HUES6 (cell line): ENCODE results near the gene TTC9.

Experiments used
- H3K27ac ChIP-seq: 2 replicates; pipeline ENCODE4 v1.7.0; 2013; ENCODE audit warnings: low read depth, mild to moderate bottlenecking, low read length, inconsistent platforms
- H3K27me3 ChIP-seq: 2 replicates; pipeline ENCODE4 v1.6.1; 2013; ENCODE audit warnings: low read length; ENCODE audit not compliant: control insufficient read depth, insufficient read depth
- H3K36me3 ChIP-seq: 2 replicates; pipeline ENCODE4 v1.6.1; 2013; ENCODE audit warnings: low read length; ENCODE audit not compliant: control insufficient read depth, insufficient read depth
- H3K4me1 ChIP-seq: 2 replicates; pipeline ENCODE4 v1.6.1; 2013; ENCODE audit warnings: low read length; ENCODE audit not compliant: control insufficient read depth, insufficient read depth
- H3K4me3 ChIP-seq: 2 replicates; pipeline ENCODE4 v1.5.1; 2013; ENCODE audit warnings: low read depth, low read length
- H3K9ac ChIP-seq: one replicate; pipeline ENCODE4 v1.6.1; 2013; ENCODE audit warnings: mild to moderate bottlenecking, low read length
- H3K9me3 ChIP-seq: 2 replicates; pipeline ENCODE4 v1.6.1; 2013; ENCODE audit warnings: low read depth, low read length; ENCODE audit not compliant: control insufficient read depth, insufficient read depth

Gene TTC9

DNA sequence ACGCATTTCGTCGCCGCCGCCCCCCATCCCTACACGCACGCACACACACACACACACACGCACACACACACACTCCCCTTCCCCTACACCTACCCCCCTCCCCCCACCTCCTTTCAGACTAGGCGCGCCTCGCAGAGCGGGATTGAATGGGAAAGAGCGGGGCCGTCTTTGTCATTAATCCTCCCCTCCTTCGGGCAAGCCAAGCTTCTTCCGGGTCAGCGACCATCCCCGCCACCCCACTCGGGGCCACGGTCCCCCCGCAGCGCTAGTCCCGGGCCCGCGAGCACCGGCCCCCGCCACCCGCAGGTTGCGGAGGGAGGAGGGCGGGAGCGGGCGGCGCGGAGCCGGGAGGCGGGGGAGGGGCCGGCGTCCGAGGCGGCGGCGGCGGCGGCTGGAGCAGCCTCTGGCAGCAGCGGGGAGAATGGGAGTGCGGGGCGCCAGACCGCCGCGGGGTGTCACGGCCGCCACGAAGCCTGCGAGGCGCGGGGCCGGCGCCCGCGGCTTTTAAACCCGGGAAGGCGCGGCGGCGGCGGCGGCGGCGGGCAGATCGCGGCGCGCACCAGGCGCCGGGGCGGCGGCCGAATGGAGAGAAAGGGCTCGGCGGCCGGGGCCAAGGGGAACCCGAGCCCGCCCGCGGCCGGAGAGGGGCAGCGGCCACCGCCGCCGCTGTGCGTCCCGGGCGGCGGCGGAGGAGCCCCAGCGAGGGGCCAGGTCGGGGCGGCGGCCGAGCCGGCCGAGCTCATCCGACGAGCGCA, at the start of gene TTC9:
Gene TTC9 (plus strand): TSS at position 369 of the 755 bp plus-strand sequence. CDS start 214 bp downstream, at position 583.
- H3K9ac ChIP-seq: peak within 1 kb of the TSS; percentile 71
- peaks cover 32% of the 10 kb centered on the region for H3K27me3 ChIP-seq
- peak within 1 kb of the TSS; percentile 81 for H3K4me3 ChIP-seq
- H3K27ac ChIP-seq: no peak within 1 kb of the TSS
- H3K4me1 ChIP-seq: peaks cover 41% of the 10 kb centered on the region
- no peaks in the 10 kb centered on the region for H3K36me3 ChIP-seq
- H3K9me3 ChIP-seq: no peaks in the 10 kb centered on the region

DNA sequence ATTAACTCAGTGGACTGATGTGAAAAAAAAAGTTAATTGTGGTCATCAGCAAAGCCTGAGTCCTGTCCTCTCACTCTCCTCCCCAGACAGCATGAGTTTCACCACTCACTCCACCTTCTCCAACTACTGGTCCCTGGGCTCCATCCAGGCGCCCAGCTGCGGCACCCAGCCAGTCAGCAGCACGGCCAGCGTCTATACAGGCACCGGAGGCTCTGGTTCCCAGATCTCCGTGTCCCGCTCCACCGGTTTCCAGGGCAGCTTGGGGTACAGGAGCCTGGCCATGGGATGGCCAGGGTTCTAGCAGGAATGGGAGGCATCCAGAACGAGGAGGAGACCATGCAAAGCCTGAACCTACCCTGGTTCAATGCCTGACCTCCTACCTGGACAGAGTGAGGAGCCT, 47.3 kb upstream of the TTC9 start:
- H3K4me3 ChIP-seq: no peak overlapping the region
- H3K9me3 ChIP-seq: no peaks in the 10 kb centered on the region
- no peaks in the 10 kb centered on the region for H3K27me3 ChIP-seq
- H3K4me1 ChIP-seq: 0 out of 2 replicates have a peak, but pooled peaks cover 2% of the 10 kb centered on the region
- H3K9ac ChIP-seq: no peak overlapping the region
- H3K36me3 ChIP-seq: peaks cover 75% of the 10 kb centered on the region
- no peak overlapping the region for H3K27ac ChIP-seq

DNA sequence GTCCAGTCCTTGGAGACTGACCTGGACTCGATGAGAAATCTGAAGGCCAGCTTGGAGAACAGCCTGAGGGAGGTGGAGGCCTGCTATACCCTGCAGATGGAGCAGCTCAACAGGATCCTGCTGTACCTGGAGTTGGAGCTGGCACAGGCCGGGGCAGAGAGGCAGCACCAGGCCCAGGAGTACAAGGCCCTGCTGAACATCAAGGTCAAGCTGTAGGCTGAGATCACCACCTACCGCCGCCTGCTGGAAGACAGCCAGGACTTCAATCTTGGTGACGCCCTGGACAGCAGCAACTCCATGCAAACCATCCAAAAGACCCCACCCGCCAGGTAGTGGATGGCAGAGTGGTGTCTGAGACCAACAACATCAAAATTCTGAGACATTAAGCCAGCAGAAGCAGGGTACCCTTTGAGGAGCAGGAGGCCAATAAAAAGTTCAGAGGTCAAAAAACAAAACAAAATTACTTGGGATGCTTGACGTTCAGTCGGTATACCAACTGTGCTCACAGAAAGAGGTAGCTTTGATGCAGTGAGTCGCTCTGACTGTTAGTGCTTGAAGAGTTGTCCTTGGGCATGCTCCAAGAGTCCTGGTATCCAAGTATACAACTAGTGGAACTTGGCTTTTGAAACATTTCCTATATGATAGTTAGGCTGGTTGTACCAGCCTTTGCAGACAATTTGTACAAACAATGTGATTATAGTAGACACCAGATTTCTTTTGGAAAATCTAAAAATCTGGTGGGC, 46.1 kb upstream of the TTC9 start:
- H3K4me1 ChIP-seq: 0 out of 2 replicates have a peak, but pooled peaks cover 4% of the 10 kb centered on the region
- no peaks in the 10 kb centered on the region for H3K27me3 ChIP-seq
- H3K36me3 ChIP-seq: peaks cover 63% of the 10 kb centered on the region
- H3K9me3 ChIP-seq: no peaks in the 10 kb centered on the region
- H3K9ac ChIP-seq: no peak overlapping the region
- no peak overlapping the region for H3K4me3 ChIP-seq
- H3K27ac ChIP-seq: no peak overlapping the region

DNA sequence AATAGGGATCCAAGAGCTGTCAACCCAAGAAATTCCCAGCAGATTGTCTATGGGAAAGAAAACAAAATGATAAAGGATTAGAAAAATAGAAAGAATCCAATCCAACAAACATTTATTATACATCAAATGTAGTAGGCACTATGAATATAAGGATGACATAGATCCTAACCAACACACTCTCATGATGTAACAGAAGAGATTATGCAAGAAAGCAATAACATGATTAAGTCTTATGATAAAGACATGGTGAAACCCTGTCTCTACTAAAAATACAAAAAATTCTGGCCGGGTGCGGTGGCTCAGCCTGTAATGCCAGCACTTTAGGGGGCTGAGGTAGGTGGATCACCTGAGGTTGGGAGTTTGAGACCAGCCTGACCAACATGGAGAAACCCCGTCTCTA, 44.0 kb upstream of the TTC9 start:
- peaks cover 42% of the 10 kb centered on the region for H3K36me3 ChIP-seq
- H3K4me1 ChIP-seq: 0 out of 2 replicates have a peak, but pooled peaks cover 4% of the 10 kb centered on the region
- no peaks in the 10 kb centered on the region for H3K9me3 ChIP-seq
- no peak overlapping the region for H3K9ac ChIP-seq
- H3K27ac ChIP-seq: no peak overlapping the region
- no peaks in the 10 kb centered on the region for H3K27me3 ChIP-seq
- H3K4me3 ChIP-seq: no peak overlapping the region

DNA sequence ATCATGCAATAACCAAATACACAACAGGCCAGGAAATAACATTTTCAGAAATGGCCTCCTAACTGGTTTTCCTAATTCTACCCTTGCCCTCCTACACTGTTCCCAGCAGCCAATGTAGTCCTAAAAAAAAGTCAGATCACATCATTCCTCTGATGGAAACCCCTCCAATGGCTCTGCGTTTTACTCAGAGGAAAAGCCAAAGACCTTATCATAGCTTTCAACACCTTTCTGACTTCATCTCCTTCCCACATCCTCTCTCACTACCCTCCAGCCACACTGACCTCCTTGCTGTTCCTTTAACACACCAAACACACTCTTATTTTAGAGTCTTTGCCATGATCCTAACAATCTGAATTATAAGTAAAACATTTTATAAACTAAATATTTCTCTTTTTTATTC, 42.4 kb upstream of the TTC9 start:
- no peak overlapping the region for H3K9ac ChIP-seq
- peaks cover 26% of the 10 kb centered on the region for H3K36me3 ChIP-seq
- H3K27me3 ChIP-seq: no peaks in the 10 kb centered on the region; the same call in 1 of the 2 replicates
- peak overlapping the region; percentile 96 for H3K4me3 ChIP-seq
- H3K9me3 ChIP-seq: no peaks in the 10 kb centered on the region
- 0 out of 2 replicates have a peak, but pooled peaks cover 4% of the 10 kb centered on the region for H3K4me1 ChIP-seq
- no peak overlapping the region for H3K27ac ChIP-seq

DNA sequence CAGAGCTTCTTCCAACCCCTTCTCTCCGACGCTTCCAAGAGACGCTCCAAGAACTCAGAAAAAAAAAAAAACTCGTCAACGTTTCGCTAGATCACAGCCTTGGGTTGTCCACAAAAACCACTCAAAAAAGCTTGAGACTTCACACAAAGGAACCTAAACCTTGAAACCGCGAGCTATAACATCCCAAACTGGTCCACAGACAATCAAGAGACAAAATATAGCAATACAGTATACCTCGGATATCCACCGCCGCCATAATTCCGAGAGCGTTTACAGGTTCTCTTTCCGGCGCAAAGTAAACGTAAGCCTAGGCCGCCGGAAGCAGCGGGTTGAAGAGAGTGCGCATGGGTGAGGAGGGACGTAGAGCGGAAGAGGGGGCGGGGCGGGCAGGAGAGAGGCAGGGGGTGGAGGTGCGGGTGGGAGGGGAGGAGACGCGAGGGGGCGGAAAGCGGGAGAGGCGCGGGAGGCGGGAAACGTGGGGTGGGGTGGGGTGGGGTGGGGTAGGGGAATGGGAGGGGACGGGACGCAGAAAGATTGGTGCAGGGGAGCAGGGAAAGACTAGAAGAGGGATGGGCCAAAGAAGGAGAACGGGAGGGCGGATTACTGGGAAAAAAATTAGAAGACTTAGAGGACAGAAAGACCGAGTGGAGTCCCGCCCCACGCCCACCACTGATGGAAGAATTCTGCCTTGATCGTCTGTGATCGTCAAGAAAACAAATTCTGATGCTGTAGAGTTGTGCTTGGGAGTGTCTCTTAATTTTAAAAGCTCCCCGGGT, 41.1 kb upstream of the TTC9 start, which contains the start of gene MED6:
Gene MED6 (minus strand): TSS at position 274 of the 776 bp plus-strand sequence. CDS start 18 bp downstream, at position 256.
- peak within 1 kb of the TSS; percentile 96 for H3K4me3 ChIP-seq
- H3K27ac ChIP-seq: peak within 1 kb of the TSS; percentile 92
- H3K27me3 ChIP-seq: no peaks in the 10 kb centered on the region; the same call in 1 of the 2 replicates
- H3K9ac ChIP-seq: peak within 1 kb of the TSS; percentile 92
- 0 out of 2 replicates have a peak, but pooled peaks cover 4% of the 10 kb centered on the region for H3K4me1 ChIP-seq
- no peaks in the 10 kb centered on the region for H3K9me3 ChIP-seq
- H3K36me3 ChIP-seq: peaks cover 14% of the 10 kb centered on the region

DNA sequence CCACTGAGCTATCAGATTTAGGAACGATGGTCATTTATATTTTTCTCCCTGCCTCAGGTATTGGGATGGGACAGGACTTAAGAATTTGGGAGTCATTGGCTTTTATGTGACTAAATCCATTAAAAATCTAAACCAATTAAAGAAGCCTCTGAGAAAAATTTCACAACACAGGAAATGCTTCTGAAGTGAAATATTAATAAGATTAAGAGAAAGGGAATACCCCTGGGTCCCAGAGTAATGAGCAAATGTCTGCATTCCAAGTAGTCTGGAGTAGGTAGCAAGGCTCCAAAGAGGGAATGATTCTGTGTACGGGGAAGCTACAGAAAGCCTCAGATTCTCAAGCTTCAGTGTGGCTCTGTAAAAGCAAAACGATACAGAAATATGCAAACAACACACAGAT, 40.6 kb upstream of the TTC9 start:
- peak overlapping the region; percentile 56 for H3K9ac ChIP-seq
- peaks cover 8% of the 10 kb centered on the region for H3K36me3 ChIP-seq
- H3K9me3 ChIP-seq: no peaks in the 10 kb centered on the region
- peak overlapping the region; percentile 76 for H3K4me3 ChIP-seq
- 0 out of 2 replicates have a peak, but pooled peaks cover 4% of the 10 kb centered on the region for H3K4me1 ChIP-seq
- peaks cover 2% of the 10 kb centered on the region; the same call in 1 of the 2 replicates for H3K27me3 ChIP-seq
- H3K27ac ChIP-seq: no peak overlapping the region

DNA sequence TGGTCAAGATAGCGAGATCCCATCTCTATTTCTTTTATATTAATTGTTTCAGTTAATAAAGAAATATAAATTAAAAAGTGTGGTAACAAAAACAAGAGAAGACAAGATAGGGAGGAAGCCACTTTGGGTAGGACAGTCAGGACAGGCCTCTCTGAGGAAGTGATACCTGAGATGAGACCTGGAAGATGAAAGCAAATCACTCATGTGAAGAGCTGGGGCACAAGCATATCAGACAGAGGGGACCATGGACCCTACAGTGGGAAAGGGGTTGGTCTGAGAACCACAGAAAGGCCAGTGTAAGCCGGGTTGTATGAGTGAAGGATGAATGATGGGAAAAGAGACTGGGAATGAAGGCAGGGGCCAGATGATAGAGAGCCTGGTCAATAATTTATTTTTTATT, 39.5 kb upstream of the TTC9 start:
- Histone ChIP-seq H3K27me3 (peaks cover 2% of the 10 kb centered on the region; the same call in 1 of the 2 replicates), H3K4me3 (no peak overlapping the region), H3K4me1 (0 out of 2 replicates have a peak, but pooled peaks cover 4% of the 10 kb centered on the region), H3K27ac (no peak overlapping the region), H3K36me3 (no peaks in the 10 kb centered on the region), H3K9me3 (no peaks in the 10 kb centered on the region), H3K9ac (no peak overlapping the region)

DNA sequence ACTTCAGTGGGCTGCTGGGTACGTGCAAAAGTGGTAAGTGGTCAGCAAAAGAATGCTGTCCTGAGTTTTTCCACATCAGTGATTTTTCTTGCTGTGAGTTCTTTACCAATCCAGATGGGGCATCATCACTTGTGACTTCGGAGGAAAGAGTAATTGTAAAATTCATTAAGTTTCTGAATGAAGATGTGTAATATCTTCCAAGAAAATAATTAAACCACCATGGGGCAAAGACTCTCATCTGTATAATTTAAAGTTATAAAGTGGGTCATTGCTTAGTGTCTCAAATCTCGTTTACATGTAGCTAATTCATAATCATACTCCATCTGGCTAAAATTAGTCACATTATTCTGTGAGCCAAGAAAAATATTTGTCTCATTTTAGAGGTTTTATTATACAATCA, 30.5 kb upstream of the TTC9 start:
- no peaks in the 10 kb centered on the region for H3K4me1 ChIP-seq
- no peaks in the 10 kb centered on the region for H3K36me3 ChIP-seq
- no peaks in the 10 kb centered on the region for H3K27me3 ChIP-seq
- no peak overlapping the region for H3K4me3 ChIP-seq
- H3K9ac ChIP-seq: no peak overlapping the region
- no peak overlapping the region for H3K27ac ChIP-seq
- H3K9me3 ChIP-seq: no peaks in the 10 kb centered on the region

DNA sequence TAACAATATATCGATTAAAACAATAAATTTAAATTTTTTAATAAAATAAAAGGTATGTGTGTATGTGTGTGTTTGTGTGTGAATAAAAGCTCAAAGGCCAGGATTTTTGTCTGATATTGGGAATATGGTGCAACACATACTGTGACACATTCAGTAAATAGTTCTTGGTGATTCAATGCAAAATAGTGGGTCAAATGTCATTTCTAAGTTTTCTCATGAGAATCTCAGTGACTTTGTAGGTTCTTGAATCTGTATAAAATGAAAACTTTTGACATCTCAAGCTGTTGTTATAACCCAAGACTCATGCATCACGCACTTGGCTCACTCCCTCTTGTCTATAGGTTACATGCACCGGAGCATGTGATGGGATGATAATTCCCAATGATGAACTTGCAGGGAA, 25.1 kb upstream of the TTC9 start:
- H3K4me3 ChIP-seq: no peak overlapping the region
- no peak overlapping the region for H3K9ac ChIP-seq
- no peaks in the 10 kb centered on the region for H3K27me3 ChIP-seq
- no peak overlapping the region for H3K27ac ChIP-seq
- H3K9me3 ChIP-seq: no peaks in the 10 kb centered on the region
- no peaks in the 10 kb centered on the region for H3K36me3 ChIP-seq
- H3K4me1 ChIP-seq: no peaks in the 10 kb centered on the region
